8988T (cell line): Measurements from ENCODE around the gene FLACC1.
"Not testable (repeated sequence)": the region's sequence is repeated elsewhere in the genome, so short reads cannot be mapped to it uniquely, and the experiment has no call there.

Source experiments
- DNase-seq: peaks from one replicate; pipeline ENCODE4 v3.0.0; 2011

FLACC1 gene

DNA sequence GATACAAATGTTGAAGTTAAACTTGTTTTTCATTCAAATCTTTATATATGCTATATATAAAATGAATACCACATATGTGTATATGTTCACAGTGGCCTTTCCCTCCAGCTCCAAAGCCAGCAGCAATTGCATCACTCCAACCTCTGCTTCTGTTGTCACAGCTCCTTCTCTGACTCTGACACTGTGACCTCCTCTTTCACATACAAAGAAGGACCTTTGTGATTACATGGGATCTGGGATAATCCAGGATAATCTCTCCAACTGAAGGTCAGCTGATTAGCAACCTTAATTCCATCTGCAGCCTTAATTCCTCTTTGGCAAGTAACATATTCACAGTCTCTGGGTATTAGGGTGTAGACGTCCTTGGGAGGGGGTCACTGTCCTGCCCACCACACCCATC, 8.4 kb downstream of the FLACC1 start:
- no peak for DNase-seq

DNA sequence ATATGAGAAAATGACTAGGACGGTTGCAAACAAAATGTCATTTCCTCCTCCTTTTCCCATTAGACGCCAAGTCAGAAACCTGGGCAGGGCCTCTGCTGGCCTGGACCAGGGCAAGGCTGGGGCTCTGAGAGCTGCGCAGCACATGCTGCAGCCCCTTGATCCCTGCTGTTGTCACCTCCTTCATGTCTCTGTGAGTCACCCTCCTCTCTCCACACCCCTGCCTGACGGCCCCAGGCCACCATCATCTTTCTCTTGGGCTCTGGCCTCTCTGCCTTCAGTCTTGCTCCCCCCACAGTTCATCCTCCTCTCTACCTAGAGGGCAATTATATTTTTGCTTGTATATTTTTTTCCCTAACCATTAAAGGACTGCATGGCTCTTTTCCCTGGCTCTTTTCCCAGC, 10.0 kb downstream of the FLACC1 start:
- no peak for DNase-seq

DNA sequence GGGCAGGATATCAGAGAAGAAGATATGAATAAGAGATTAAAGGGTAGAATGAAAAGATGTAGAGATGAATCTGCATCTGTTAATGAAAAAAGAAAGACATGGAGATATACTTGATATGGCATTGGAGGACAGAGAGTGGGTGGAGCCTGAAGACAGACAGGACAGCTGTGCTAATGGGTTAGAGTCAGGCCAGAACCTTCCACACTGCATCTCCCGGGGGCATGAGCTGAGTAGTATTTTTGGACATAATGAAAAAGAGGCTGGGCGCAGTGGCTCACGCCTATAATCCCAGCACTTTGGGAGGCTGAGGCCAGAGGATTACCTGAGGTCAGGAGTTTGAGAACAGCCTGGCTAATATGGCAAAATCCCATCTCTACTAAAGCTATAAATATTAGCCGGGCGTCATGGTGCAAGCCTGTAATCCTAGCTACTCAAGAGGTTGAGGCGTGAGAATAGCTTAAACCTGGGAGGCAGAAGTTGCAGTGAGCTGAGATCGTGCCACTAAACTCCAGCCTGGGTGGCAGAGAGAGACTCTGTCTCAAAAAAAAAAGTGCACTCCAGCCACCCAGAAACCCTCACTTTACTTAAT, 11.4 kb downstream of the FLACC1 start:
- DNase-seq = no peak

DNA sequence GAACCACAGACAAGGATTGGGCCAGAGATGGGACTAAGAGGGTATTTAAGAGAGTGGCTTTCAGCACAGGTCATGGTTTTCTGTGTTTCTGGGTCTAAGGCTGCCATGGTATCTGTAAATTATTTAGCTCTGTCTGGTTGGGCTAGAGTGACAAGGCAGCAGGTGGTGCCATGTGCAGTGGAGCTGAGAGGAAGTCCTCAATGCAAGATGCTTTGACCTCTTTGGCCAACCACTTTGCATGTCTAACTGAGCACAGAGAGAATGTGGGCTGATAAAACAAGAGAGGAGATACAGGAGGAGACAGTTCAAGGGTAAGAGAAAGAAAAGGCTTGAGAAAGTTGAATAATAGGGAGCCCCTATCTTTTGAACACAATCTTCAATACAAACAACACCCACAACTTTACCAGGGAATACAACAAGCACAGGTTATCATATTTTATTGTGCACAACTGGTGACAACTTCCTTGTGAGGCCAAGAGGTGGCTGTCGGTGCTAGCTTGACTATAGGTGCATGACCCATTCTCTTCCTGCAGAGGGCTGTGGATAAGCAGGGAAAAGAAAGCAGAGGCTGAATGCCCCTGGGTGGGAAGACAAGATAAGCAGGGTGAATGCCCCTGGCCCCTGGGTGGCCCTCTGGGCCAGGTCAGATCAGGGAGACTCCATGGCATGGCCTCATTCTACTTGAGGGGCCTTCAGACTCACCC, 12.3 kb downstream of the FLACC1 start:
- DNase-seq = no peak

DNA sequence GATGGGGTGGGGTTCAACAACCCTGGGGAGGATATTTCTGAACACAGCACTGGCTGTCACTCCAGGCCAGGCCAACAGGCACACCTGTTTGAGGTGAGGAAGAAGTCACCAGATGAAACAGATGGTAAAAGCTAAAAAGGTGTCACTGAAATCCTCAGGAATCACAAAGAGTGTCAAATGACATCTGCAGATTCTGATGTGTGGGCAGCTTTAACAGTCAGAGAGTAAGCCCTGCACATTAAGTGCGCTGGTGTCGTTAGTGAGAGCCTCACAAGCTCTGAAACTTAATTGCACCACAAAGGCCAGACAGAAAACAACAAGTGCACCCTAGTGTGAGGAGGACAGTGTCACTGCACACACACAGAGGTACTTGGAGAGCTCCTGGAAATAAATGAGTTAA, 13.6 kb downstream of the FLACC1 start:
- DNase-seq = no peak

DNA sequence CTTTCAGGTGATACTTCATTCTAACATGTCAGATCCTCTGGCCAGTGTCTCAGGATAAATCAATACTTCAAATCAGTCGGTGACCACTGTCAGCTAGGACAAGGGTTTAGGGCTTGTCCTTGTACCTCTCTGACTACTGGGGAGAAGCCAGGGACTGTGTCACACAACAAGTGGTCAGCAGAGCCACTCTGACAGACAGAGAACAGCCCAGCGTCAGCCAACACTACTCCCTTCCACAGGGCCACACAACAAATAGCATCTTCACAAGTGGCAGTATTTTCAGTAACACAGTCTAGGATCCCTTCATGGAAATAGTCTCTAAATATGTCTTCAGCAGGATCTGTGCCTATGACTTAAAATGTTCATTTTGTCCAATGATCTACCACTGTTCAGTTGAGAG, 14.2 kb downstream of the FLACC1 start:
- DNase-seq = no peak

DNA sequence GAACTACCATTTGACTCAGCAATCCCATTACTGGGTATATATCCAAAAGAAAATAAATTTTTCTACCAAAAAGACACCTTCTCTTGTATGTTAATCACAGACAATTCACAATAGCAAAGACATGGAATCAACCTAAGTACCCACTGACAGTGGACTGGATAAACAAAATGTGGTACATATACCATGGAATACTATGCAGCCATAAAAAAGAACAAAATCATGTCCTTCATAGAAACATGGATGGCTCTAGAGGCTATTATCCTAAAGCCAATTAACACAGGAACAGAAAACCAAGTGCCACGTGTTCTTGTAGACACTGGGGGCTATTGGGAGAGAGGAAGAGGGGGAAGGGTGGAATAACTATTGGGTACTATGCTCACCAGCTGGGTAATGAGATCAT, 27.7 kb downstream of the FLACC1 start:
- DNase-seq = no peak

DNA sequence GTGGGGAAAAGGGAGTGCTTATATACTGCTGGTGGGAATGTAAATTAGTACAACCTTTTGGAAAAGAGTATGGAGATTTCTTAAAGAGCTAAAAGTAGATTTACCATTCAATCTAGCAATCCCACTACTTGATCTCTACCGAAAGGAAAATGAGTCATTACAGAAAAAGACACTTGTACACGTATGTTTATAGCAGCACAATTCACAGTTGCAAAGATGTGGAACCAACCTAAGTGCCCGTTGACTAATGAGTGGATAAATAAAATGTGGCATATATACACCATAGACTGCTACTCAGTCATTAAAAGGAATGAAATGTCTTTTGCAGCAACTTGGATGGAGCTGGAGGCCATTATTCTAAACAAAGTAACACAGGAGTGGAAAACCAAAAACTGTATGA, 29.5 kb downstream of the FLACC1 start:
- DNase-seq = no peak

DNA sequence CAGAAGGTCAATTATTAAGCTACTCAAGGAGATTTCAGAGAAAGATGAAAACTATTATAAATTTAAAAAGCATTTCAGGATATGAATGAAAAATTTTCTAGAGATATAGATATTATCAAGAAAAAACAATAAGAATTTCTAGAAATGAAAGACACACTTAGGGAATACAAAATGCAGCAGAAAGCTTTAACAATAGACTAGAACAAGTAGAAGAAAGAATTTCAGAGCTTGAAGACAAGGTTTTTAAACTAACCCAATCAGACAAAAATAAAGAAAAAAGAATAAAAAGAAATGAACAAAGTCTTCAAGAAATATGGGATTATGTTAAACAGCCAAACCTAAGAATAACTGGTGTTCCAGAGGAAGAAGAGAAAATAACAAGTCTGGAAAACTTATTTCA, 34.4 kb downstream of the FLACC1 start:
- DNase-seq = no peak

DNA sequence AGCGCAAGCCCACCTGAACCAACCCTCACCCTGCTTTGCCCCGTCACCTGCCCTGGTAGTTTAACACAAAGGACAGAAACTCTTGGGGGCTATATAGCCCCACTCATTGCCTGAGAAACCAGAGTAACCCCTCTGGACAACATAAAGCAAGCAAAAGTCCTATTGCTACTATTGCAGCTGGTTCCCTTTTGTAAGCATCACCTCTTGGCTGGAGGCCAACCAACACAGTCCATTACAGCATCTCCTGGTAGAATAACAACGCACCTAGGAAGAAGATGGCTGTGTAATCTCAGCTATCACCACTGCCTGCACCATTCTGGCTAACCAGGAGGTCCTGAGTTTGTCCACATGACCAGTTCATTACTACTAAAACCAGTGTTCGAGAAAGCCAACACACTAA, 36.4 kb downstream of the FLACC1 start:
- no peak for DNase-seq

DNA sequence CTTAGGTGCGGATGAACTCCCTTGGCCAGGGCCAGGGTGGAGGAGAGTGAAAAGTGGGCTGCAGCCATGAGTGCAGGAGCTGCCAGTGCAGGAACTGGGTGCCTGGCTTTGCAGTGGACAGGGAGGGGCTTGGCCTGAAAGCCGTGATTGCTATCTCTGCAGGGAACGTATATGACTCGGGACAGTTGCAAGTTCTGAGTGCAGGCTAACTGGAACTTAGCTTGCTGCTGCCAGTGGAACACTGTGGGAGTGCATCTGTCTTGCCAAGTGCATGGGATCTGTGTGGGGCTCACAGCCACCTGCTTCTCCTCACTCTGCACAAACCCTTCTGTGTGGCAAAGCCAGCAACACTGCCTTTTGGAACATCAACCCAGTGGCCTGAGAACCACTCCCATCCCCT, 36.9 kb downstream of the FLACC1 start:
- DNase-seq = no peak

DNA sequence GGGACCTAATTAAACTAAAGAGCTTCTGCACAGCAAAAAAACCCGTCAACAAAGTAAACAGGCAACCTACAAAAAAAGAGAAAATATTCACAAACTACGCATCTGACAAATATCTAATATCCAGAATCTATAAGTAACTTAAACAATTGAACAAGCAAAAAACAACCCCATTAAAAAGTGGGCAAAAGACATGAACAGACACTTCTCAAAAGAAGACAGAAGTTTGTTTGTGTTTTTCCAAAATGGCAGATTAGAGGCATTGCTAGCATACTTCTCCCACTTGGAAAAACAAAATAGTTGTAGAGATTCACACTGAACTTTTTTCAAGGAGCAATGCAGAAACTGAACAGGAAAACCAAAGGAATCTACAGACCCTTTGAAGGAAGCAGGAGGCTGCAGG, 37.6 kb downstream of the FLACC1 start:
- DNase-seq = no peak

DNA sequence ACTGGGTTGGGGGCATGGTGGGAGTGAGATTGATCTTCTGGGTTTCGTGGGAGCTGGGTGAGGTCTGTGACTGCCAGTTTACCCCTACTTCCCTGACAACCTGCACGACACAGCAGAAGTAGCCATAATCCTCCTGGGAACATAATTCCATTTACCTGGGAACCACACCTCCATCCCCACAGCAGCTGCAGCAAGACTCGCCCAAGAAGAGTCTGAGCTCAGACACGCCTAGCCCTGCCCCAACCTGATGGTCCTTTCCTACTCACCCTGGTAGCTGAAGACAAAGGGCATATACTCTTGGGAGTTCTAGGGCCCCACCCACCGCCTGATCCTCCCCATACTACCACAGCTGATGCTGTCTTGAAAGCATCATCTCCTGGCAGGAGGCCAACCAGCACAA, 43.8 kb downstream of the FLACC1 start:
- no peak for DNase-seq

DNA sequence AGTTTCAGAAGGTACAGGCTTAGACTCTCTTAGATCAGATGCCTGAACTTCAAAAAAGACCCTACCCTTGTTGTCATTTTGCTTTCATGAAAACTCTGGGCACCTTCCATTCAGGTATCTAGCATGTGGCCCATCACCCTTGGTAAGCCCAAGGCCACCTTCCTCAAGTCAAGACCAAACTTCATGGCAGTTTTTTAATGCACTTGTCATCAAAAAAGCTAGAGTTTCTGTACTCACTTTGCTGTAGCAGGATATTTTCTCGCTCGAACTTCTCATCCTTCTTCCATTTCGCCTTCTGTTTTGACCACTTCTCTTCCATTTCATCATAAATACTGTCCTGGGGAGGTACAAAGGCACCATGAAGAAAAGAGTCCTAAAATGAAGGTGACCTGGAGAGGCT, 48.2 kb downstream of the FLACC1 start:
- no peak for DNase-seq

DNA sequence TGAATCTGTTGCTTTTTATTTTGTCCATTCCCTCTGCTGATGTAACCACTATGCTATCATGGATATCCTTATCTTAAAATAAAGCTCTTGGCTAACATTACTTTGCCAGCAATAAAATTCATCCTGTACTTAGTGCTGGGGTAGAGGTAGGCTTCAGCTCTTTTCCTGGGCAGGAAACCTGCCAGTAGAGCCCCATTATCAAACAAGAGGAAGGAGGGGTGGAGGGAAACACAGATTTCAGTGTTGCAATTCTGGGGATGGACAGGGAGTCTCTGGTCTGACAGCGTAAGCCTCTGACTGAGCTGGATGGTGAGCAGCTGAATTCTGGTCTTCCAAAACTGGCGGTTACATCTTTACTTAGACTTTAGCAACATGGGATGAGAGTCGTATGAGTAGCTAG, 49.3 kb downstream of the FLACC1 start:
- DNase-seq = no peak

DNA sequence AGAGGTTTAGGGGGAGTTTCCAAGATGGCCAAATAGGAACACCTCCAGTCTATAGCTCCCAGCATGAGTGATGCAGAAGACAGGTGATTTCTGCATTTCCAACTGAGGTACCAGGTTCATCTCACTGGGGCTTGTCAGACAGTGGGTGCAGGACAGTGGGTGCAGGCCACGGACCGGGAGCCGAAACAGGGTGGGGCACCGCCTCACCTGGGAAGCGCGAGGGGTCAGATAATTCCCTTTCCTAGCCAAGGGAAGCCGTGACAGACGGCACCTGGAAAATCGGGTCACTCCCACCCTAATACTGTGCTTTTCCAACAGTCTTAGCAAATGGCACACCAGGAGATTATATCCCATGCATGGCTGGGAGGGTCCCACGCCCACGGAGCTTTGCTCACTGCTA, 57.2 kb downstream of the FLACC1 start:
- not testable (repeated sequence) for DNase-seq

DNA sequence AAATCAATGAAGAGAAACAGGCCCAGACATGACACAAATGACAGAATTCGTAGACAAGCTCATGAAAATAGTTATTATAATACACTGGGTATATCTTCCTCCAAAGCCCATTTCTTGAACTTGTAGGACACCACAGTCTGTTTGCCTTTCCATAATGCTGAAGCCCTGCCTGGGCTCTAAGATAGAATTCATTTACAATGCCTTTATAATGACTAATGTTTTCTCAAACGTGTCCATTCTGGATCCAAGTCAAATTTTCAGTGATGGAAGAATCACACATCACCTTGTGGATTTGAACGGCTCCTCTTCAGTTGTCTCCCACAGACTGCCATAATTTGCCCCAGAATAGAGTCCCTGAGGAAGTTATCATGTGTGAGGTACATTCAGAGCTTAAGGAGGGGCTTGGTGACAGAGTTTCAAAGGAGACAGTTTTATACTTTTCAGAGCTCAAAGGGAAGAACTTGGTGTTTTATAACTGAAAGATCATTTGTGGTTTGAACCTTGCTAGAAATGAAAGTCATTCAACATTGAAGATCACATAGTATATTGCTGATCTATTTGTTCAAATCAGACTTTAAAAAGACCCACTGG, 58.6 kb downstream of the FLACC1 start:
- DNase-seq = no peak

DNA sequence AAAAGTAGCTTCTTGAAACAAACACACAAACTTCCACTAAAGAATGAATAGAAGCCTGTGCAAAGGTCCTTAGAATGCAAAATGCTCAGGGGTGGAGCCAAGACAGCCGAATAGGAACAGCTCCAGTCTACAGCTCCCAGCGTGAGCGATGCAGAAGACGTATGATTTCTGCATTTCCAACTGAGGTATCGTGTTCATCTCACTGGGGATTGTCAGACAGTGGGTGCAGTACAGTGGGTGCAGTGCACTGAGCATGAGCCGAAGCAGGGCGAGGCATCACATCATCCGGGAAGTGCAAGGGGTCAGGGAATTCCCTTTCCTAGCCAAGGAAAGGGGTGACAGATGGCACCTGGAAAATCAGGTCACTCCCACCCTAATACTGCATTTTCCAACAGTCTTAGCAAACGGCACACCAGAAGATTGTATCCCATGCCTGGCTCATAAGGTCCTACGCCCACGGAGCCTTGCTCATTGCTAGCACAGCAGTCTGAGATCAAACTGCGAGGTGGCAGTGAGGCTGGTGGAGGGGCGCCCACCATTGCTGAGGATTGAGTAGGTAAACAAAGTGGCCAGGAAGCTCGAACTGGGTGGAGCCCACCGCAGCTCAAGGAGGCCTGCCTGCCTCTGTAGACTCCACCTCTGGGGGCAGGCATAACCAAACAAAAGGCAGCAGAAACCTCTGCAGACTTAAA, 66.5 kb downstream of the FLACC1 start:
- DNase-seq = not testable (repeated sequence)

DNA sequence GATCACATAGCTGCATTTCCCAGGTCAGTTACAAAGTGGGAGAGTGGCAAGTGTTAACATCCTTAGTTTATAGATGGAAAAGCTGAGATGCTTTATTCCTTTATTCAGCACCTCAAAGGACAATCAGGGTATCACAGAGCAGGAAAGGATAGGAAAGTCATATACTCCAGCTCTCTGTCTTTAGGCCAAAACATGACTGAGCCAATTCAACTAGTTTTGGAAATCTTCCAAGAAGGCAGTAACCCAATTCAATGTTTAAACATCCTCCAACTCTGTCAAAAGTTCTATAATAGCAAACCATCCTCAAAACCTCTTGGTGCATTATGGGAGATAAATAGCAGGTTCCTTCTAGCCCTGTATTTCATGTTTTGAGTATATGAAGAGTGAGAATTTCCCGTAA, 71.6 kb downstream of the FLACC1 start:
- DNase-seq = no peak

DNA sequence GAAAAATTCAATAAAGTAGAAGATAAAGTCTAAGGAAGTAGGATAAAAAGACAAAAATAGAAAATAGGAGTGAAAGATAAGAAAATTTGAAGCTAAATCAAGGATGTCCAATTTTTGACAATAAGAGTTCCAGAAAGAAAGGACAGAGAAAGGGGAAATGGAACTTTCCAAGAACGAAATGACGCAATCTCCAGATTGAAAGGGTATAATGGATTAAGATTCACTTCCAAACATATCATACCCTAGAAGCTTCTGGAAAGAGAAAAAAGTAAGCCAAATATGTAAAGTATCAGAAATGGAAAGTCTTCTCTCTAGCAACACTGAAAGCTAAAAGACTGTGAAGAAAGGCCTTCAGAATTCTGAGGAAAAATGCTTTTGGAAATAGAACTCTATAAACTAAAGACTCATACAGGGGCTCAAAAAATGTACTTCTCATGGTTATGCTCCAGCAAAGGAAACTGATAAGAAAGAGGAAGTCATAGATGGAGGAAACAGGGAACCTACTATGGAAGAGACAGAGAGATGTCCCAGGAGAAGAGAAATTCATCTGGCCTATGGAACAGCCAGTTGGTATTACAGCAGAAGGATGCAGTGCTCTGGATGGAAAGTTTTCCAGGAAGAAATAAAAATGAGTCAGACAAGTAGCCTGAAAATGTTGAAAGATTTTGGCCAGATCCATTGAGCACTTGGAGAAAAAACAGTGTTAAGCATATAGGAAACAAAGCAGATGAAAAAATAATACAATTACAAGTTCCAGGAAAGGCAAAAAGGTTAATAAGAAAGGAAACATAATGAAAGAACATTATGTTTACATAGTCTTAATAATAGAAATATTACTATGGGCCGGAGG, 76.7 kb downstream of the FLACC1 start:
- no peak for DNase-seq

DNA sequence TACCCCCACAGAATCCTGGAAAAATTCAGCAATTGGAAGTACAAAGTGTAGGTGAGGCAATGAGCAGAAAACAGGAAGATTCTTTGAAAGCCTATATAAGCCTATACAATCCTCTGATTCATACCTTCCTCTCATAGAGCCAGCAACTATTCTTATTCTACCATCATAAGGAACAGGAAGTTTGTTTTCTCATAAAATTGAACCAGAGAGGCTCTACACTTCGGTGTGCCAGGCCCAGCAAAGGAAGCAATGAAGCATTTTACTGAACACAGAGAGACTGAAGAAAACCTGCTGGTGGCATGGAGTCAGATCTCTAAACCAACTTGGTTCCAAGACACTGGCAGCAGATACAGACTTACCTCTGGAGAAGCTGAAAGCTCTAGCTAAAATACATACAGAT, 78.1 kb downstream of the FLACC1 start:
- DNase-seq = no peak

DNA sequence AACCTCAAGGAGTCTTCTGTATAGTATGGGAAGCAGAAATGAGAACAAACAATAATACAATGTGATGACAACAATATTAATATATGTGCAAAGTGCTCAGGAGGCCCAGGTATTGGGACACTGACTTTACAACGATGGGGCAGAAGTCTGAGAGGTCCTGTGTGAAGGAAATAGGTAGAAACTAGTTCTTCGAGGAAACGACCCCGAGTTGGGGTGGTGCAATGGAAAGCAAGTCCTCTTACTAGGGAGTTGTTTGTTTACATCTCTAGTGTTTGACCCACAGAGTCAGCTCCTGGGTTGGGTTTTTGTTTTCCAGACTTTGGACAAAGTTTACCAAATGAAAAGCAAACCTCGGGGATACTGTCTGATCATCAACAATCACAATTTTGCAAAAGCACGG, 80.6 kb downstream of the FLACC1 start:
- no peak for DNase-seq

DNA sequence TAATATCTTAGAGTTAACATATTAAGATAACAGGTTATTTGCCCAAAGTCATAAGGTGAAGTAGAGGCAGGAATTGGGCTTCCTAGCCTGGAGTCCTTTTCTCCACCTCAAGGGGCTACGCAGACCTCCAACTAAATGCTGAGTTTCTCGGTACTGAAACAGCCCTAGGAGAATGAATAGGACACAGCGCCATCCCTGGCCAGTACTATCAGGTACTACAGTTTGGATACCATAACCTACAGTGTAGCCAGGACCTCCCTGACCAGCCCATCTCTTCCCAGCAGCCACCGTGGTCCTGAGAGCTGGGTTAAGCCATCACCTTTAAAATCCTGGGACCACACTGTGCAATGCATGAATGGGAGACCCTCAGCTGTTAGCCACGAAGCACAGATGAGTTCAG, 81.2 kb downstream of the FLACC1 start:
- no peak for DNase-seq
